Activated T-cell treated with anti-CD3 and anti-CD28 coated beads, Interleukin-2, amount 50 U/mL, for 48 hours (primary cell): ENCODE results near the gene CFAP54.
A peak's percentile ranks its signal among the peaks of the same experiment; 100 is the strongest.

ENCODE experiments used
- DNase-seq, 2 experiments: peaks; one replicate each; pipeline ENCODE4 v3.0.0-alpha.2; 2020

The CFAP54 gene

DNA sequence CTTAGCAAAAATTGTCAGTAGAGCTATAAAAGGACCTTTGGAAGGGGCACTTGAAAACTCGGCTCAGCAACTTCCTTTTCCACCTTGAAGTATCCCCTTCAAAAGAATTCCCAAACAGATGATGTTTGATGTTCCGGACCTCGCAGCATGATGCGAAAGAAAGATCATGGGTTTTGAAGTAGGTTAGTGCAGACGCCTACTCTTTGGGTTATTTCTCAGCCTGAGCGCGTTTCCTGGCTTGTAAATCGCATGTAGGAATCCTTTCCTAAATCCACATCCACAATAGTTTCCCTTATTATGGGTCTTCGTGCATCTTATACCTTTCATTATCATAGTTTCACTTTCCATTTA, 417.1 kb downstream of the CFAP54 start:
- DNase-seq = no peak

DNA sequence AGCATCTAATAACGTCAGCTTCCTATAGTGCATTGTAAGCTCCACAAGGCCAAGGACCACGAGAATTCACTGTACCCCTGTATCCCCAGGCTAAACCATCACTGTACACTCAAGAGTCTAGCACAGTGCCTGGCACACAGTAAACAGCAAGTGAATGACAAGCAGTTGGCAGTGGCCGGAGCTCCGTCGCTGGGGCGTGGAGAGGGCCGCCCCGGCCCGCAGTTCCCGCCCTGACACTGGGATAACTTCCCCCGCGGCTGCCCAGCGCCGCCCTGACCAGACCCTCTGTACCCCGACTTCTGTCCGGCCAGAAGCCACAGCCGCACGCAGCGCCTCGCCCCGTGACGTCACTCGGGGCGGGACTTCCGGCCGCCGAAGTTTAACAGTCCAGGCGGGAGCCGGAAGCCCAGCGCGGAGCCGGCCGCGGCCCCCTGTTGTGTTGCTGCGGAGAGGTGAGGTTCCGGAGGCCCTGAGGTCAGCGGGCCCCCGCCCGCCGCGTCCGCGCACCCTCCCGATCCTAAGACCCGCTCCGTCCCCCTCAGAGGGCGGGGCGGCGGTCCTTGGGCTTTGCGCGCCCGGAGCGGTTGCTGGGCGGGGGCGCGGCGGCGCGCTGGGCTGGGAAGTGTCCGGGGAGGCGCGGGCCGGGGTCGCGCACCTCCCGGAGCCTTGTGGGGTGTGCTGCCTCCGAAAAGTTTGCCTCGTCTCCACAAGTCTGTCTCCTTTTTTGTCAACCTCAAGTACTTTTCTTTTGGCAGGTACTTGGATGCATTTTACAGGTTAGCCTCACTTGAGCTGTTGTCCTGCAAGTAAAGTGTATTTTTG, 417.7 kb downstream of the CFAP54 start, which contains the start of gene NEDD1:
Gene NEDD1, plus strand, starts transcription at position 409 of the 822 bp plus-strand sequence. CDS start 2,503 bp downstream, outside the sequence.
- peak; percentile 90 to 91 for DNase-seq

- peak; percentile 46 to 48 for DNase-seq
Observed at GRCh38 chr12:96907671-96908422, 418.5 kb downstream of the CFAP54 start.

DNA sequence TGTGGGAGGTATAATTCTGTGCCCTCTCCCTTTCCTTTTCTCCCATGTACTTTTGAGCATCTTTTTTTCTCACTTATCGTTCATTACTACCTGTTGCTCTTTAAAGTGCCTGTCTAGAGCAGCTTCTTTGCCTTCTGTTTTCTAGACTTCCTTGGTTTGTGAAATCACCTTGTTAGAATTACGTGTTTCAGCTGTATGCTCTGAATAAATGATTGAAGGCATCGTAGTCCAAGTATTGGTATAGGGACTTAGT, 419.0 kb downstream of the CFAP54 start:
- no peak for DNase-seq

DNA sequence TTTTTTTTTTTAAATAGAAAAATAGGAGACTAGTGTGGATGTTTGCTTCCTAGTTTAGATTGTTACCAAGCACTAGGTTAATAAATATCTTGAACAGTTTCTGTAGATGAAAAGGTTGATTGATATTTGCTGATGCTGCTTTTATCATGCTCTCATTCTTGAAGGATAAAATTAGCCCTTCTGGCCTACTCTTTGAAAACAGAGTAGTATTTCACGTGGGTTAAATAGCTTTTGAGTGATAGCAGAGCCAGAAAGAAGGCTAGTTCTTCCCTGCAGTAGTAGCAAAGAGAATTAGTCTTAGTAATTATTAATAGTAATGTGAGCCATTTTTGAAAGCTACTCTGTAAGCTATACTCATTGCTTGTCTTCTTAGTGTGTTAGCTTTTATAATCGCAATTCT, 422.9 kb downstream of the CFAP54 start:
- no peak for DNase-seq

DNA sequence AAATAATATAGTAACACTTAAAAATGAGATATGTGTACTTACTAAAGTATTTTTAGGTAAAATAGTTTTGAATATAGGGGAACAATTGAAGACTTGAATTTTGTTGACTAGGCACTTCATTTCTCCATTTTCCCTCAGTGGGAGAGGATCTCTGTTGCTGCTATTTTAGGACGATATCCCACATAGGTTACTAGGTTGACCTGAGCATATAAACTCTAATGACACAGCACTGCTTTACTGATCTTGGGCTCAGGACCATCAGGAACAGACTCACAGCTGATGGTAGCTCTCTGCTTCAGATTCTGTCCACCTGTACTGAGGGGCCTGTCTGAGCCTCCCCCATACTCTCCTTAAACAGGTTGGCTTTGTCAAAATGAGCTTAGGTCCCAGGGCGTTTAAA, 423.6 kb downstream of the CFAP54 start:
- no peak for DNase-seq

- DNase-seq = no peak
Observed at GRCh38 chr12:96919510-96920210, 430.3 kb downstream of the CFAP54 start.
